Activated CD8-positive, alpha-beta memory T cell treated with anti-CD3 and anti-CD28 coated beads for 4 hours (primary cell): ENCODE results near the gene CLEC17A.

Source experiments
- DNase-seq, 2 donors: peaks; one replicate each; pipeline ENCODE4 v3.0.0-alpha.2; 2020; ENCODE audit warnings: low read depth in 2 of 2

The CLEC17A gene

DNA sequence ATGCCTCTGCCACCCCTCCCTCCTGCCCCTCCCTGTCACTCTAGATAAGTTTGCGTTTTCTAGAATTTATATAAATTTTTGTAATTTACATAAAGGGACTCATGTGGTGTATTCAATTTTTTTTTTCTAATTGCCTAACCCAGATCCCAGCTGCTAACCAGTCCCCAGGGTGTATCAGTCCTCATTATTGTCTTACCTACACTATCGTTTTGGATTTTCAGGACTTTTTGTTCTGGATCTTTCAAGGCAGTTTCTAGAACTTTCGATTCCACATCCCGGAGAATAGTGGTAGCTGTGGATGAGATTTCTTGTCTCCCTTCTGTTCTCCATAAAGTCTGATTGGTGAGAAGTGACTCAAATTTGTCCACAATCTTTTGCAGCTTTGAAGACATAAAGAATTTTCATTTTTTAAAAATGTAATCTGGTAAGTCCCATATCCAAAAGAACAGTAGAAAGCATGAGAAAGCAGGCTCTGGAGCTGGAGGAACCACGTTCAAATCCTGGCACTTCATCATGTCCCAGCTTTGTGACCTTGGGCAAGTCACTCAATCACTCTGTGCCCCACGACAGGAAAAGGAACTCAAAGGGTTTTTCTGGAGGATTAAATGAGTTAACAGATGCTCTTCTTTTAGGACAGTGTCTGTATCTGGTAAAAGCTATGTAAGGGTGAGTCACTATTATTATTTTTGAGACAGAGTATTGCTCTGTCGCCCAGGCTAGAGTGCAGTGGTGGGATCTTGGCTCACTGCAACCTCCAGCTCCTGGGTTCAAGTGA is 72.1 kb downstream of the CLEC17A start:
- no peak for DNase-seq

DNA sequence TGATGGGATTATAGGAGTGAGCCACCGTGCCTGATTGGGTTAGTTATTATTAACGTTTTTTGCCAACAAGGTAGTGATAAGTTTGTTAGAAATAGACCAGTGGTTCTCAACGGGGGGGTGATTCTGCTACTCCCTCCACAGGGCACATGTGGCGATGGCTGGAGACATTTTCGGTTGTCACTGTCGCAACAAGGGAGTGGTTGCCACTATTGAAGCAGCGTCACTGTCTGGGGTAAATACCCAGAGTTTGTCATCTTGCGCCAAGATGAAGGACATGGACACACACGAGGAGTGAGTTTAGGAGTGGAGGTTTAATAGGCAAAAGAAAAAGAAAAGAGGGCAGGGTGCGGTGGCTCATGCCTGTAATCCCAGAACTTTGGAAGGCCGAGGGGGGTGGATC is 72.8 kb downstream of the CLEC17A start:
- DNase-seq, result no peak

GRCh38 chr19:14659874-14660489 is 77.1 kb downstream of the CLEC17A start:
- no peak for DNase-seq

GRCh38 chr19:14661372-14661924 is 78.6 kb downstream of the CLEC17A start:
- DNase-seq, result no peak
